H9 (cell line): ENCODE measurements around the gene ZC4H2. TPM values are rescaled to one million over a fixed set of nuclear protein-coding genes. Genes with fewer than 3 reads are reported as not detected.

Experiments
- DNase-seq: peaks from one replicate; pipeline ENCODE4 v3.0.0-alpha.2; 2017
- H2AFZ ChIP-seq: one replicate; pipeline ENCODE4 v1.6.1; 2013; ENCODE audit warnings: mild to moderate bottlenecking, low read length, control low read depth, moderate library complexity
- H2AK5ac ChIP-seq: 2 replicates; pipeline ENCODE4 v1.6.1; 2013; ENCODE audit warnings: low read length, control low read depth, mixed read lengths; ENCODE audit not compliant: insufficient read length
- H2BK120ac ChIP-seq: one replicate; pipeline ENCODE4 v1.6.1; 2013; ENCODE audit warnings: low read depth, mild to moderate bottlenecking, low read length, control low read depth, inconsistent platforms; ENCODE audit not compliant: poor library complexity, severe bottlenecking
- H2BK12ac ChIP-seq: 2 replicates; pipeline ENCODE4 v1.6.1; 2013; ENCODE audit warnings: low read length, control low read depth, mixed read lengths, low read depth; ENCODE audit not compliant: insufficient read length
- H2BK15ac ChIP-seq: 2 replicates; pipeline ENCODE4 v1.6.1; 2013; ENCODE audit warnings: low read depth, low read length, control low read depth
- H2BK20ac ChIP-seq: one replicate; pipeline ENCODE4 v1.6.1; 2013; ENCODE audit warnings: low read depth, mild to moderate bottlenecking, low read length, control low read depth, inconsistent platforms; ENCODE audit not compliant: poor library complexity, severe bottlenecking
- H2BK5ac ChIP-seq: 2 replicates; pipeline ENCODE4 v1.6.1; 2013; ENCODE audit warnings: low read length, control low read depth, mixed read lengths; ENCODE audit not compliant: insufficient read length
- H3K14ac ChIP-seq: 2 replicates; pipeline ENCODE4 v1.6.1; 2013; ENCODE audit warnings: low read length, control low read depth; ENCODE audit not compliant: insufficient read depth
- H3K18ac ChIP-seq: 2 replicates; pipeline ENCODE4 v1.6.1; 2013; ENCODE audit warnings: low read depth, mild to moderate bottlenecking, mixed read lengths, low read length, control low read depth; ENCODE audit not compliant: insufficient read length
- H3K23ac ChIP-seq: 2 replicates; pipeline ENCODE4 v1.6.1; 2013; ENCODE audit warnings: low read length, control low read depth, mixed read lengths, low read depth; ENCODE audit not compliant: insufficient read length
- H3K23me2 ChIP-seq: 2 replicates; pipeline ENCODE4 v1.6.1; 2013; ENCODE audit warnings: low read depth, mild to moderate bottlenecking, mixed read lengths, low read length, control low read depth; ENCODE audit not compliant: insufficient read length, poor library complexity, severe bottlenecking
- H3K27ac ChIP-seq: 2 replicates; pipeline ENCODE4 v1.5.1; 2013; ENCODE audit warnings: low read length, control low read depth, mixed read lengths, low read depth; ENCODE audit not compliant: insufficient read length
- H3K27me3 ChIP-seq: 2 replicates; pipeline ENCODE4 v1.6.1; 2013; ENCODE audit warnings: low read length, control low read depth, inconsistent platforms; ENCODE audit not compliant: insufficient read depth
- H3K4ac ChIP-seq: 2 replicates; pipeline ENCODE4 v1.6.1; 2013; ENCODE audit warnings: low read depth, mild to moderate bottlenecking, control low read depth, inconsistent platforms, low read length, moderate library complexity
- H3K4me1 ChIP-seq: 2 replicates; pipeline ENCODE4 v1.6.1; 2013; ENCODE audit warnings: low read length, control low read depth, inconsistent platforms; ENCODE audit not compliant: insufficient read depth
- H3K4me2 ChIP-seq: 2 replicates; pipeline ENCODE4 v1.6.1; 2013; ENCODE audit warnings: low read length, control low read depth, mixed read lengths; ENCODE audit not compliant: insufficient read length, insufficient read depth
- H3K56ac ChIP-seq: 2 replicates; pipeline ENCODE4 v1.6.1; 2013; ENCODE audit warnings: low read depth, mild to moderate bottlenecking, mixed read lengths, low read length, control low read depth; ENCODE audit not compliant: insufficient read length
- H3K79me1 ChIP-seq: 2 replicates; pipeline ENCODE4 v1.6.1; 2013; ENCODE audit warnings: low read depth, mild to moderate bottlenecking, moderate library complexity, low read length, control low read depth, inconsistent platforms; ENCODE audit not compliant: insufficient read depth, poor library complexity, severe bottlenecking
- H3K79me2 ChIP-seq: 2 replicates; pipeline ENCODE4 v1.6.1; 2013; ENCODE audit warnings: low read length, control low read depth, inconsistent platforms; ENCODE audit not compliant: insufficient read depth
- H3K9ac ChIP-seq: 2 replicates; pipeline ENCODE4 v1.6.1; 2013; ENCODE audit warnings: low read length, control low read depth, mixed read lengths; ENCODE audit not compliant: insufficient read length; ENCODE audit errors: extremely low read depth
- H3K9me3 ChIP-seq: one replicate; pipeline ENCODE4 v1.6.1; 2013; ENCODE audit warnings: low read depth, low read length, inconsistent platforms; ENCODE audit not compliant: control insufficient read depth
- H3T11ph ChIP-seq: one replicate; pipeline ENCODE4 v1.6.1; 2013; ENCODE audit warnings: mild to moderate bottlenecking, low read length, control low read depth, inconsistent platforms
- H4K20me1 ChIP-seq: one replicate; pipeline ENCODE4 v1.6.1; 2013; ENCODE audit not compliant: control insufficient read depth, insufficient read length, insufficient read depth
- H4K5ac ChIP-seq: 2 replicates; pipeline ENCODE4 v1.6.1; 2013; ENCODE audit warnings: low read depth, mild to moderate bottlenecking, mixed read lengths, low read length, control low read depth; ENCODE audit not compliant: insufficient read length
- H4K8ac ChIP-seq: replicated peaks from 2 replicates; pipeline ENCODE4 v1.6.1; 2013; ENCODE audit warnings: low read length, control low read depth, mixed read lengths, low read depth; ENCODE audit not compliant: insufficient read length
- H4K91ac ChIP-seq: 2 replicates; pipeline ENCODE4 v1.6.1; 2013; ENCODE audit warnings: low read depth, mild to moderate bottlenecking, moderate library complexity, mixed read lengths, low read length, control low read depth; ENCODE audit not compliant: insufficient read length
- H3K27ac Mint-ChIP-seq, 3 experiments: 2 replicates in 2 of 3; 3 replicates in 1 of 3; pipeline ENCODE4 v1.8.0; 2020 to 2021; ENCODE audit warnings: mixed read lengths in 3 of 3, mild to moderate bottlenecking in 1 of 3, moderate library complexity in 1 of 3
- H3K27me3 Mint-ChIP-seq: 2 replicates; pipeline ENCODE4 v1.8.0; 2021; ENCODE audit warnings: low read depth, mild to moderate bottlenecking, moderate library complexity, mixed read lengths
- H3K36me3 Mint-ChIP-seq, 3 experiments: 2 replicates in 2 of 3; 3 replicates in 1 of 3; pipeline ENCODE4 v1.8.0; 2020 to 2021; ENCODE audit warnings: low read depth in 3 of 3, mixed read lengths in 3 of 3; ENCODE audit not compliant: insufficient read depth in 1 of 3
- H3K4me1 Mint-ChIP-seq, 2 experiments: 2 replicates each; pipeline ENCODE4 v1.8.0; 2020; ENCODE audit warnings: mixed read lengths in 2 of 2
- H3K4me3 Mint-ChIP-seq, 2 experiments: 2 replicates in 1 of 2; 3 replicates in 1 of 2; pipeline ENCODE4 v1.8.0; 2020 to 2021; ENCODE audit warnings: mild to moderate bottlenecking in 2 of 2, mixed read lengths in 2 of 2, moderate library complexity in 1 of 2
- H3K9me3 Mint-ChIP-seq, 2 experiments: 2 replicates in 1 of 2; 3 replicates in 1 of 2; pipeline ENCODE4 v1.8.0; 2020; ENCODE audit warnings: mild to moderate bottlenecking in 2 of 2, mixed read lengths in 2 of 2, moderate library complexity in 1 of 2
- WGBS: extraction: QIAGEN DNeasy Blood & Tissue Kit; methylation state at CpG from one replicate; pipeline ENCODE4 v1.1.7; 2013; ENCODE audit warnings: missing lambda C conversion rate, low lambda C conversion rate, mixed read lengths; ENCODE audit not compliant: insufficient read length; ENCODE audit errors: extremely low coverage; 5-methylcytosine and 5-hydroxymethylcytosine counted together
- total RNA-seq: library from RNA; stranded (reverse); gene quantifications from 2 replicates; pipeline ENCODE4 v1.2.1, GENCODE V29; 2021
- TF ChIP-seq, protein P1 (sequence below): fragments of 200-600 bp; sonication (generic); conservative IDR thresholded peaks from 3 replicates; pipeline ENCODE4 v1.8.0; 2021; ENCODE audit warnings: antibody characterized with exemption, mild to moderate bottlenecking

Gene ZC4H2
- total RNA-seq, 1 experiment from 2014 or later: 32.4 TPM

DNA sequence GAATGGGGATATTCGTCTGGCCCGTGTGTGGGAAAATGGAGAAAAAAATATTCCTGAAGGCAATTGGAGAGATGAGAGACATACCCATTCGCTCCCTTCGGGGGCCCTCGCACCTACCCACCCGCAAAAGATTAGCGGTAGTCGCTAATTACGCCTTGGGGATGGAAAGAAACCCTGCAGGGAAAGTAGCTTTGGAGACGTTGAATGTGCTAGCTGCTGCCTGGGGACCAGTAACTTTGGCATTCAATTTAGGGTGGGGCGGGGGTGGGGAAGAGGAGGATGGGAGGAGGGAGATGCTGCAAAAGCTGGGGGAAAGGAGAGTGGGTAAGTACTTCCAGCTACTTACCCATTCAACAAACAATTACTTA is 407 bp upstream of the ZC4H2 start:
- no peak overlapping the region for H3K14ac ChIP-seq
- H3K79me2 ChIP-seq: peaks cover 4% of the 10 kb centered on the region; the same call in 1 of the 2 replicates
- peaks cover 3% of the 10 kb centered on the region; the same call in 1 of the 2 replicates for H3K27me3 Mint-ChIP-seq
- no peaks in the 10 kb centered on the region for H3K4me1 ChIP-seq
- peak overlapping the region in 1 of 3 experiments; percentile 77; a peak in 1 of 7 replicates for H3K27ac Mint-ChIP-seq
- no peak overlapping the region for H2BK15ac ChIP-seq
- H3K27me3 ChIP-seq: no peaks in the 10 kb centered on the region
- H2BK12ac ChIP-seq: no peak overlapping the region
- H4K91ac ChIP-seq: no peak overlapping the region
- no peak overlapping the region for H3K23ac ChIP-seq
- peak overlapping the region; percentile 91 to 93 for H3K4me3 Mint-ChIP-seq
- H3K4ac ChIP-seq: no peak overlapping the region
- peak overlapping the region; percentile 56 for H3K4me2 ChIP-seq
- H4K5ac ChIP-seq: no peak overlapping the region
- WGBS: no CpG with 5 or more reads among the region's 11 CpGs
- H2BK20ac ChIP-seq: no peak overlapping the region
- H3K9ac ChIP-seq: no peak overlapping the region
- TF ChIP-seq, protein P1, sequence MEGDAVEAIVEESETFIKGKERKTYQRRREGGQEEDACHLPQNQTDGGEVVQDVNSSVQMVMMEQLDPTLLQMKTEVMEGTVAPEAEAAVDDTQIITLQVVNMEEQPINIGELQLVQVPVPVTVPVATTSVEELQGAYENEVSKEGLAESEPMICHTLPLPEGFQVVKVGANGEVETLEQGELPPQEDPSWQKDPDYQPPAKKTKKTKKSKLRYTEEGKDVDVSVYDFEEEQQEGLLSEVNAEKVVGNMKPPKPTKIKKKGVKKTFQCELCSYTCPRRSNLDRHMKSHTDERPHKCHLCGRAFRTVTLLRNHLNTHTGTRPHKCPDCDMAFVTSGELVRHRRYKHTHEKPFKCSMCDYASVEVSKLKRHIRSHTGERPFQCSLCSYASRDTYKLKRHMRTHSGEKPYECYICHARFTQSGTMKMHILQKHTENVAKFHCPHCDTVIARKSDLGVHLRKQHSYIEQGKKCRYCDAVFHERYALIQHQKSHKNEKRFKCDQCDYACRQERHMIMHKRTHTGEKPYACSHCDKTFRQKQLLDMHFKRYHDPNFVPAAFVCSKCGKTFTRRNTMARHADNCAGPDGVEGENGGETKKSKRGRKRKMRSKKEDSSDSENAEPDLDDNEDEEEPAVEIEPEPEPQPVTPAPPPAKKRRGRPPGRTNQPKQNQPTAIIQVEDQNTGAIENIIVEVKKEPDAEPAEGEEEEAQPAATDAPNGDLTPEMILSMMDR: no peak
- peaks cover 26 to 35% (median 31%) of the 10 kb centered on the region in 3 experiments for H3K36me3 Mint-ChIP-seq
- H3T11ph ChIP-seq: no peak overlapping the region
- no peak overlapping the region for H4K8ac ChIP-seq
- no peak overlapping the region for H3K18ac ChIP-seq
- no peaks in the 10 kb centered on the region for H4K20me1 ChIP-seq
- H3K23me2 ChIP-seq: peaks cover 3% of the 10 kb centered on the region
- no peak overlapping the region for H3K56ac ChIP-seq
- H2BK5ac ChIP-seq: no peak overlapping the region
- H3K27ac ChIP-seq: no peak overlapping the region
- peaks cover 4 to 8% of the 10 kb centered on the region in 2 experiments; a peak in 2 of 4 replicates for H3K4me1 Mint-ChIP-seq
- H3K9me3 ChIP-seq: peaks cover 24% of the 10 kb centered on the region
- H3K79me1 ChIP-seq: no peaks in the 10 kb centered on the region
- peak; percentile 26 for DNase-seq
- peaks cover 74 to 80% of the 10 kb centered on the region in 2 experiments for H3K9me3 Mint-ChIP-seq
- H2BK120ac ChIP-seq: no peak overlapping the region
- H2AK5ac ChIP-seq: no peak overlapping the region
- no peak overlapping the region for H2AFZ ChIP-seq
